ENCODE measurements around the gene BLZF1.

BLZF1 gene

DNA sequence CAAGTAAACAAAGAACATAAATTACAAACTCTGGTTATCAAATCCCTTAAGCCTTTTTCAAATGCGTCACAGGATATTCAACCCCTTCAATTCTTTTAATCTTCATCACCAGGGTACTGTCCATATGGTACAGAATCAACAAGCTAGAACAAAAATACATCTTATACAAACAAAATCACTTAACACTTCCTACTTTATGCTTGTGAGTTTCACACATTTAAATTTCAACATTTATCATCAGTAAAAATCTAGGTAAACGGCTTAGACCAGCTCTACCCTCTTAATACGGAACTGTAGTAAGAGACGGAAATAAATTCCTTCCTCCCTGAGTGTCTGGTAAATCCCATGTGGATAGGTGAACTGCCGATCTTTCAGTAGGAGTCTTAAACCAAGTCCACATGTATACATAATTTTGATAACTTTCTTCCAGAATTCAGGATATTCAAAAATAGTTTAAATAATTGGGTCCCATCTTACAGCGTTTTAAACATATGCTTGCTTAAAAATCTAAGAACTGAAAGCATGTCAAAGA, 58.2 kb downstream of the BLZF1 start:
- intact Hi-C loops (cut with DNase I) = no loop called here
- DNase-seq = no peak

DNA sequence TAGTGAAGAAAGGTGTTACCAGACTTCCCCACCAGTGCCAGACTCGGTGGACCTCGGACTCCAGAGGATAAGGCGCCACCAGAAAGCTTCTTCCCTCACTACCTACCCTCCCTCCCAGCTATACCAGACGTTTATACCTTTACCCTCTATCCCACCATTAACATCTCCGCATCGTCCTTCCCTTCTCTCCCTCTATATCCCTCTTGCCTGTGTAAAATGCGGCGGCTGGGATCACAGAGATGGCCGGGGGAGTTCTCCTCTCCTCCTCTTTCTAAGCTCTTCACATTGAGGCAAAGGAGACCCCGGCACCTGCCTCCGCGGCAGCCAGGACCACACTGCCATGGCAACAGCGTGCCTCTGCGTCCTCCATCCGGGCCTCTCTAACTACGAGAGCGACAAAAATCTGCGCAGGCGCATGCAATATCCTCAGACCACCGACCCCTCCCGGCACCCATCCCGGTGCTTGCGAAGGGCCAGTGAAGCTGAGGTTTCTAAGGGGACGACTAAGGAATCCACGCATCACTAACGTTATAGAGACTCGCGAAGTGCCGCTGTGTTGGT, 59.2 kb downstream of the BLZF1 start, which contains the start of gene CCDC181:
Gene CCDC181, minus strand, starts transcription at position 394 of the 561 bp plus-strand sequence. CDS start 2,547 bp downstream, outside the sequence.
- intact Hi-C loops (cut with DNase I) = no loop called here
- peak; percentile 74 to 93 (median 85) for DNase-seq

Measured in head of caudate nucleus (tissue), 42 donors.